Mucosa of rectum (tissue), 2 donors: Measurements from ENCODE around the gene HERC6.

ENCODE experiments used
- H3K27ac ChIP-seq, 2 donors: one replicate each; pipeline ENCODE4 v1.7.0; 2013; ENCODE audit warnings: inconsistent platforms in 2 of 2, low read depth in 2 of 2, low read length in 2 of 2
- H3K27me3 ChIP-seq, 2 donors: one replicate each; pipeline ENCODE4 v1.7.0; 2013; ENCODE audit warnings: low read length in 2 of 2; ENCODE audit not compliant: control insufficient read depth in 2 of 2, insufficient read depth in 2 of 2
- H3K36me3 ChIP-seq, 2 donors: one replicate each; pipeline ENCODE4 v1.7.0; 2013; ENCODE audit warnings: low read length in 2 of 2; ENCODE audit not compliant: control insufficient read depth in 2 of 2, insufficient read depth in 2 of 2
- H3K4me1 ChIP-seq, 2 donors: one replicate each; pipeline ENCODE4 v1.7.0; 2013; ENCODE audit warnings: low read length in 2 of 2, mild to moderate bottlenecking in 1 of 2; ENCODE audit not compliant: control insufficient read depth in 2 of 2, insufficient read depth in 2 of 2
- H3K4me3 ChIP-seq, 2 donors: one replicate each; pipeline ENCODE4 v1.7.0; 2013; ENCODE audit warnings: low read length in 2 of 2
- H3K9ac ChIP-seq, 2 donors: one replicate each; pipeline ENCODE4 v1.7.0; 2013; ENCODE audit warnings: low read length in 2 of 2, low read depth in 1 of 2, mild to moderate bottlenecking in 1 of 2
- H3K9me3 ChIP-seq, 2 donors: one replicate each; pipeline ENCODE4 v1.7.0; 2013; ENCODE audit warnings: low read length in 2 of 2; ENCODE audit not compliant: control insufficient read depth in 2 of 2
- donor health status: healthy.
- donor health status: Normal muscosa, but diverticular disease.

Gene HERC6

DNA sequence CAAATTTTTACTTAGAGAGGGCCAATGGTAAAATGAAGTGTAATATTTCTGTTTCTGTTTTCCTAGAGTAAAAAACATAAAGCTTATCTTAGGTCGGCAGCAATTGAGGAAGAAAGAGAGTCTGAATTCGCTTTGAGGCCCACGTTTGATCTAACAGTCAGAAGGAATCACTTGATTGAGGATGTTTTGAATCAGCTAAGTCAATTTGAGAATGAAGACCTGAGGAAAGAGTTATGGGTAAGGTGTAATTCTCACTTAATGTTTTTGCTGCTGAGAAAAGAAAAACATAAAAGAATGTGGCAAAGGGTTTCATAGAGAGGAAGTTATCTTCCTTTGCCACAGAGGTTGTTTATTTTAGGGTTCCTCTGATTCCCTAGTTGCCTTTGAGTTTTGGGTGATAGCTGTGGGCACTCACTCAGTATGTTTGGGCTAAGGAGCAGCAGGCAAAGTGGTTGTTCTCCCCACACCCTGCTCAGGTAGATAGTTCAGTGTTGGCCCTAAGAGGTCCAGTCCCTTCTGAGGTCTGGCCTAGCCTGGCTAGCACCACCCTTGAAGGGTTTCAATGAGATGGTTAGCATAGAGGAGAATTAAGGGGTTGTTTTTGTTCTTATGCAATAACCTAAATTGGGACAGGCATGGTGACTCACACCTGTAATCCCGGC is 110.6 kb downstream of the HERC6 start:
- Histone ChIP-seq H3K27ac (no peak overlapping the region), H3K36me3 (peaks cover 0 to 2% of the 10 kb centered on the region in 2 donors), H3K4me3 (no peak overlapping the region), H3K27me3 (no peaks in the 10 kb centered on the region), H3K9me3 (no peaks in the 10 kb centered on the region), H3K9ac (no peak overlapping the region), H3K4me1 (no peaks in the 10 kb centered on the region)
